GM18526 (cell line): ENCODE data around the gene PDZD8.

Source experiments
- POLR2A ChIP-seq: IDR thresholded peaks from 3 replicates; pipeline ENCODE4 v1.6.1; 2011; ENCODE audit not compliant: insufficient read length; ENCODE audit errors: extremely low read depth

PDZD8 gene

GRCh38 chr10:117284716-117285494, 90.3 kb downstream of the PDZD8 start:
- TF ChIP-seq POLR2A, result no peak

- no peak for TF ChIP-seq POLR2A
Measured at GRCh38 chr10:117277675-117278074, 97.6 kb downstream of the PDZD8 start.

- no peak for TF ChIP-seq POLR2A
Measured at GRCh38 chr10:117275121-117275520, 100.1 kb downstream of the PDZD8 start.

- TF ChIP-seq POLR2A, result no peak
Measured at GRCh38 chr10:117274509-117274908, 100.7 kb downstream of the PDZD8 start.

GRCh38 chr10:117273980-117274379, 101.3 kb downstream of the PDZD8 start:
- TF ChIP-seq POLR2A, result no peak

GRCh38 chr10:117272195-117273076, 102.8 kb downstream of the PDZD8 start:
- TF ChIP-seq POLR2A, result no peak

- no peak for TF ChIP-seq POLR2A
Measured at GRCh38 chr10:117271427-117271826, 103.8 kb downstream of the PDZD8 start.

- TF ChIP-seq POLR2A, result no peak
Measured at GRCh38 chr10:117268907-117269306, 106.3 kb downstream of the PDZD8 start.

GRCh38 chr10:117268258-117268657, 107.0 kb downstream of the PDZD8 start:
- no peak for TF ChIP-seq POLR2A

GRCh38 chr10:117266812-117267211, 108.4 kb downstream of the PDZD8 start:
- TF ChIP-seq POLR2A, result no peak

GRCh38 chr10:117266400-117266799, 108.8 kb downstream of the PDZD8 start:
- TF ChIP-seq POLR2A, result no peak

- no peak for TF ChIP-seq POLR2A
Measured at GRCh38 chr10:117264782-117265181, 110.5 kb downstream of the PDZD8 start.

- no peak for TF ChIP-seq POLR2A
Measured at GRCh38 chr10:117262903-117263293, 112.3 kb downstream of the PDZD8 start.

- TF ChIP-seq POLR2A, result no peak
Measured at GRCh38 chr10:117262291-117262902, 112.8 kb downstream of the PDZD8 start.

GRCh38 chr10:117261501-117261900, 113.7 kb downstream of the PDZD8 start:
- no peak for TF ChIP-seq POLR2A

GRCh38 chr10:117260084-117260483, 115.2 kb downstream of the PDZD8 start:
- no peak for TF ChIP-seq POLR2A
